GM18505 (cell line): Measurements from ENCODE around the gene PLEKHG1.

Source experiments
- ATAC-seq: cut with Tn5 transposase; IDR thresholded peaks from one replicate; pipeline ENCODE4 v1.9.1; 2021; ENCODE audit not compliant: unreplicated experiment
- POLR2A ChIP-seq: IDR thresholded peaks from 4 replicates; pipeline ENCODE4 v1.6.1; 2011; ENCODE audit warnings: borderline replicate concordance; ENCODE audit not compliant: insufficient read depth, insufficient read length; ENCODE audit errors: extremely low read depth

PLEKHG1 gene

DNA sequence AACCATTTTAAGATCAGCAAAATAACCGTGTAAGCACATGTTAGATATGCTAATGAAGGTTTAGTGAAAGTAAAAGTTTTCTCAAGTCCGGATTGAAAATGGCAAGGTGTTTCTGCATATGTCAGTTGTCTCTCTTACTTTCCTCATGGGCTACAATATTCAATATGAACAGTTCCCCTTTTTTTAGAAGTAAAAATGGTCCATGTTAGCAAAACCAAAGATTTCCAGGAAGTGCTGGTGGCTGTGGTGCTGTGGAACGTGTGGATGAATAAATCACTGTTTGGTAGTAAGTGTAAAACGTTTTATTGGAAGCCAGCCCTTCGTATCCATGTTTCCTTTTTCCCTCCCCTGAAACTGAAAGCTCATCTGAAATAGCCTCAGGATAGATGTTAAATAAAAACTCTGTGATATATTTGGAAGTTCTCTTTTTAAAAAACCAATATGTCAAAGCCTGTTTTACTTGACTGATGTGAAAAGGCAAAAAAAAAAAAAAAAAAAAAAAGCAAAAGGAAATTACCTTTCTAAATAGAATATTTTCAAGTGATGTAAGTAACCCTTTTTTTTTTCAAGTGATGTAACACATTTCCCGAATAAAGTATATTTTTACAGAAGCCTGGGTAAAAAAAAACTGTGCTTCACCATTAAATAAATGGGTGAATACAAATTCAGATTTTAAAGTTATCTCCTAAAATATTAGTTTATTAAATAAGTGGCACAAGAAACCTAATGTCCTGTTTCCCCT lies 41.9 kb downstream of the PLEKHG1 start:
- TF ChIP-seq POLR2A: no peak

DNA sequence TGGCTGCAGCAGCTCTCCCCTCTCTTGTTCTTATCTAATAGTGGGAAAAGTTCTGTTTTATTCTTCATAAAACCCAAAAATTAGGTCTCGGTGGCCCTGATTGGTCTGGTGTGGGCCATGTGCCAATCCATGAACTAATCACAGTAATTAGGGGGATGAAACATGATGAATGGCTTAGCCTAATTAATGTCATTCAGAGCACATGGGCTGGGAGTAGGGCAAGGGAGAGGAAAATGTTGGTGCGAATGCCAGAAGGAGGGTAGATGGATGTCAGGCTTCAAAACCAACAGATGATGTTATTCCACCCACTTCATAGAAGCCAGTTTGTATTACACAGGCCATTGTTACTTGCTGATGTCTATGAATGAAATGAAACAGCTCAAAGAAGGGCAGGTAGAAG lies 46.5 kb downstream of the PLEKHG1 start:
- TF ChIP-seq POLR2A: no peak

More for the DNA sequence above, 41.9 kb downstream of the PLEKHG1 start:
- peak; percentile 54 for ATAC-seq

DNA sequence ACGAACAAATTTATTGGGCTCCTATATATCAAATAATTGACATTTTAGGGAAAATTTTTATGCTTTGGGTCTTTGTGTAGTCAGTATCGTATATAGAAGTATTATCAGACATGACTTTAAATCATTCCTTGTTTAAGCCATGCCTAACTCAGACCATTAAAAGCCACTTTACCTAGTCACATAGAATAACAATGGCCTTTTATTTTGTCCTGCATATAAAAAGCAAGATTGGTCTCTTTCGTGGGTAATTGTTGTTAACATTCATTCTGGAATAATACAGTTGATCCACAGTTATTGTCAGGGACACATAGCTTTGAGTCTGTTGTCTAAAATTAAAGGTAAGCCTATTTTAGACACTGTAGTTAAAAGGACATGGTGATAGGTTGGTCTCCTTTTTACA lies 47.4 kb downstream of the PLEKHG1 start:
- TF ChIP-seq POLR2A: no peak
- ATAC-seq: no peak

More for the DNA sequence above, 46.5 kb downstream of the PLEKHG1 start:
- no peak for ATAC-seq
